ENCODE measurements around the gene CARD6.

- TF ChIP-seq EZH2 (optimal IDR thresholded peaks at IDR 0.05; ENCODE audit: low read depth, low read length) (no peak), EZH2phosphoT487 (IDR thresholded peaks at IDR 0.05; ENCODE audit: low read length) (no peak)
- TF ChIP-seq, protein P1, sequence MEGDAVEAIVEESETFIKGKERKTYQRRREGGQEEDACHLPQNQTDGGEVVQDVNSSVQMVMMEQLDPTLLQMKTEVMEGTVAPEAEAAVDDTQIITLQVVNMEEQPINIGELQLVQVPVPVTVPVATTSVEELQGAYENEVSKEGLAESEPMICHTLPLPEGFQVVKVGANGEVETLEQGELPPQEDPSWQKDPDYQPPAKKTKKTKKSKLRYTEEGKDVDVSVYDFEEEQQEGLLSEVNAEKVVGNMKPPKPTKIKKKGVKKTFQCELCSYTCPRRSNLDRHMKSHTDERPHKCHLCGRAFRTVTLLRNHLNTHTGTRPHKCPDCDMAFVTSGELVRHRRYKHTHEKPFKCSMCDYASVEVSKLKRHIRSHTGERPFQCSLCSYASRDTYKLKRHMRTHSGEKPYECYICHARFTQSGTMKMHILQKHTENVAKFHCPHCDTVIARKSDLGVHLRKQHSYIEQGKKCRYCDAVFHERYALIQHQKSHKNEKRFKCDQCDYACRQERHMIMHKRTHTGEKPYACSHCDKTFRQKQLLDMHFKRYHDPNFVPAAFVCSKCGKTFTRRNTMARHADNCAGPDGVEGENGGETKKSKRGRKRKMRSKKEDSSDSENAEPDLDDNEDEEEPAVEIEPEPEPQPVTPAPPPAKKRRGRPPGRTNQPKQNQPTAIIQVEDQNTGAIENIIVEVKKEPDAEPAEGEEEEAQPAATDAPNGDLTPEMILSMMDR (IDR thresholded peaks at IDR 0.05; ENCODE audit: low read length), result no peak
These were observed 30.0 kb downstream of the CARD6 start for GRCh38 chr5:40871177-40871576.
